AG08395 (cell line): ENCODE measurements around the gene RRP15.
A peak's percentile ranks its signal among the peaks of the same experiment; 100 is the strongest.

Experiments
- DNase-seq: peaks from one replicate; pipeline ENCODE4 v3.0.0; 2012; ENCODE audit warnings: mixed read lengths, low spot score

RRP15 gene, protein sequence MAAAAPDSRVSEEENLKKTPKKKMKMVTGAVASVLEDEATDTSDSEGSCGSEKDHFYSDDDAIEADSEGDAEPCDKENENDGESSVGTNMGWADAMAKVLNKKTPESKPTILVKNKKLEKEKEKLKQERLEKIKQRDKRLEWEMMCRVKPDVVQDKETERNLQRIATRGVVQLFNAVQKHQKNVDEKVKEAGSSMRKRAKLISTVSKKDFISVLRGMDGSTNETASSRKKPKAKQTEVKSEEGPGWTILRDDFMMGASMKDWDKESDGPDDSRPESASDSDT

DNA sequence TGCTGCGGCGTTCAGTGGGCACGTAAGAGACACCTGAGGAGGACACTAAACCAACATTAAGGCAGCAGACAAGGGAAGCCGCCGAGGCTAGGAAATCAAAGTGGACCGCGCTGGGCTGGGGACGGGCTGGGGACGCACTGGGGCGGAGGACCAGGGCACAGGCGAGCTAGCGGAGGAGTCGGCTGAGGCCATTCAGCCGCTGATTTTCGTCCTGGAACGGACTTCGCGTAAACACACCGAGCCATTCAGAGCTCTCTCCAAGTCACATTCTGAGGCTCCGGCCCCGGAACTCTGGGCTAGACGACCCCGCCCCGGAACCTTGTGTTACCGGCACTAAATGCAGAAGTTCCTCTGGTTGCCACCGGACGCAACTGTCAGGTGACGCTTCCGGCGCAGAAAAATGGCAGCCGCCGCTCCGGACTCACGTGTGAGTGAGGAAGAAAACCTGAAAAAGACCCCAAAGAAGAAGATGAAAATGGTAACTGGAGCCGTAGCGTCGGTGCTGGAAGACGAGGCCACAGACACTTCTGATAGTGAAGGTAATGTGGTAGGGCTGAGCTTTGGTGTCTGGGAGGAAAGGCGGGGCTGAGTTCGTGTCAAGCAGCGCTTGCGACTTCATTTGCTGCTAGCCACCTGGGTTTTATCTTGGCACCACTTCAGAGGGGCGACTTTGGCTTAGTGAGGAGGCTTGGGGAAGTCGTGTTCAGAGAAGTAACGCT, at the start of gene RRP15:
Gene RRP15 (plus strand): TSS at position 377 of the 719 bp plus-strand sequence. CDS start 24 bp downstream, at position 401.
- DNase-seq = peak; percentile 87

GRCh38 chr1:218242171-218242570, 42.9 kb upstream of the RRP15 start:
- no peak for DNase-seq

- DNase-seq = no peak
These were observed 37.8 kb upstream of the RRP15 start for GRCh38 chr1:218247339-218247738.

GRCh38 chr1:218249338-218250140, 35.6 kb upstream of the RRP15 start:
- DNase-seq = no peak

DNA sequence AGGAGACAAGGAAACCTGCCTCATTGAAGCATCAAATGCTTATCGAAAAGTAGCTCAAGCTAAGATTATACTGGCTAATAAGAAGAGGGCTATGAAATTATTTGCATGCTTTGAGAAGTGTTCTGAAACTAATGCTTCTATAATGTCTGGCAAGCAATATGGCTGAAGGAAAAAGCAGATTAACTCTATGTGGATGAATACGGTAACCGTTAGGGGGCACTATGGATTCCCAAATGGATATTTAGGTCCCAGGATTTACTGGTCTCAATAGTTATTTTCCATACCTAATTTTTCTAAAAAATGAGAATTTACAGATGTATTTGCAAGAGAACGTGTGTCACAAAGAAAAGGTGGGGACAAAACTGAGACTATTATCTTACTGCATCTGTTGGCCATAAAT, 34.6 kb upstream of the RRP15 start:
- DNase-seq = no peak

GRCh38 chr1:218254296-218254946, 30.7 kb upstream of the RRP15 start:
- no peak for DNase-seq

GRCh38 chr1:218255090-218255489, 30.0 kb upstream of the RRP15 start:
- DNase-seq = no peak

DNA sequence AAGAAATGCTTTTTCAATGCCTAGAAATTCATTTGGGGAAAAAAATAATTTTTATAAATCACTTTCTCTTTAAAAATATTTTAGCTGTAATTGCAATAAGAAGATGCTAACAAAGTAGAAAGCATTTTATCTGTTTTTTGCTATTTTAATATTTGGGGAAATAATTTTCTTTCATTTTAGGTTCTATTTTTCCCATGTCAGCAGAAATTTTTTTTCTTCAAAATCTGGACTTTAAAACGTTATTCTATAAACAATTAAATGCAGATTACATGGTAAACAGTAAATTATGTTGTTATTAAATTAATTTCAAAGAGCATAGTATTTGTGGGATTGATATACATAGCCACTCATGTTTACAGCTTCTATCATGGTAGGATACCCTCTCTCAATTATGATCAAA, 27.7 kb upstream of the RRP15 start:
- no peak for DNase-seq

DNA sequence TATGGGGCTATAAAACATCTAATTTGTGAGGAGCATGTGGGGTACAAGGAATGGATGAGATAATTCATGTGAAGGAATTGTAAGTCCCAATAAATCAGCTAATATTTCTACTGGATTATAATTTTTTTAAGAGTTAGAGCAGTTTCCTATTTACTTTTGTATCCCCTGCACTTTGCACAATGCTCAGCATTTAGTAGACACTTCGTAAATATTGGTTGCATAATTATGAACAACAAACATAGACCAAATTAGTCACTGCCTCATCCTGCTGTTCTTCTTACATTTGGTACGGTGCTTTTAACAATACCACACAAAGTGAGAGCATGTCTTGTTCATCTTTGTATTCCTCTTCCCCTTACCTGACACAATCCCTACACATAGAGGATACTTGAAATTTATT, 27.1 kb upstream of the RRP15 start:
- no peak for DNase-seq

- no peak for DNase-seq
These were observed 25.8 kb upstream of the RRP15 start for GRCh38 chr1:218259339-218259738.

- no peak for DNase-seq
These were observed 25.3 kb upstream of the RRP15 start for GRCh38 chr1:218259800-218260199.

DNA sequence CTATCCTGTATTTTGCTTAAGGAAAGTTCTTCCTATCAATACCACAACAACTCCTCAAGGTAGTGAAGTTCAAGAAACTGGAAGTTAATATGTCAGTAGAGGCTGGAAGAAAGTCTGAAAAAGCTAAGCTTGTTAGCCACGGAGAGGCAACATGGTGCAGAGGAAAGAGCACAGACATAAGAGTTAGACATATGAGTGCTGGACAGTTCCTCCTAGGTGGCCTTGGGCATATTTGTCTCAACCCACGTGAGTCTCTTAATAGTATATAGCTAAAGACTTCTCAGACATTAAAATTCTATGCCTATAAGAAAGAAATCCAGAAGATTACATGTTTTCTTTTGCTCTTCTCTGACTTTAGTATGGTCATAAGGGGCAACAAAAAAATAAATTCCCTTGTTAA, 22.8 kb upstream of the RRP15 start:
- no peak for DNase-seq

- peak; percentile 5 for DNase-seq
These were observed 18.7 kb upstream of the RRP15 start for GRCh38 chr1:218266356-218266755.

GRCh38 chr1:218272366-218272765, 12.7 kb upstream of the RRP15 start:
- no peak for DNase-seq

DNA sequence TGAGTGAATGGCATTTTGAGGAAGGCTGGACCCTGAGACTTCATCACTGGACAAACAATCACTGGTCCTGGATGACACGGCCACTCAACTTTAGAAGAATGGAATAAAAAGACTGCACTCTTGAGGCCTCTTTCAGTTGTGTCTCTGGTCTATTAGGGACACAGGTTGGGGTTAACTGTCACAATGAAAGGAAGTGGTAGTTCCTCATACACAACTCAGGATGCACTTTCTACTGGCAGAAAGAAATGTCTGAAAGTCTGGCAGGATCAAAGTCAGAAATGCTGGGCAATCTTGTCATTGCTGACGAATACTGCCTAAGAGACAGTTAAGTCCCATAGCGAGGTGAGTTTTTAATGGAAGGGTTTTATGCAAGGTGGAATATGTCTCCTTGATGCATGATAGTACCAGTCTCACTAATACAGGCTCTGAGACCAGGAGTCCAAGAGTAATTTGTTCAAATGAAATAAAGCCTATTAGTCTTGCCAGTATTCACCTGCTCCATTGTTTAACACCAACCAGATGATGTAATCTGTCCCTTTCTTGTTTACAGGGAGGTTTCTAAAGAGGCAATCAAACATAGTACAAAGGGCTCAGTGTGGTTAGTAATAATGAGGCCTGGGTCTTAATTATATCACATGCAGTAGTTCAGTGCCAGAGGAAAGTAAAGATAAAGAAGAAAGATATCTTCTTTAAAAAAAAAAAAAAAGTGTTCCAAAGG, 11.2 kb upstream of the RRP15 start:
- DNase-seq = no peak

DNA sequence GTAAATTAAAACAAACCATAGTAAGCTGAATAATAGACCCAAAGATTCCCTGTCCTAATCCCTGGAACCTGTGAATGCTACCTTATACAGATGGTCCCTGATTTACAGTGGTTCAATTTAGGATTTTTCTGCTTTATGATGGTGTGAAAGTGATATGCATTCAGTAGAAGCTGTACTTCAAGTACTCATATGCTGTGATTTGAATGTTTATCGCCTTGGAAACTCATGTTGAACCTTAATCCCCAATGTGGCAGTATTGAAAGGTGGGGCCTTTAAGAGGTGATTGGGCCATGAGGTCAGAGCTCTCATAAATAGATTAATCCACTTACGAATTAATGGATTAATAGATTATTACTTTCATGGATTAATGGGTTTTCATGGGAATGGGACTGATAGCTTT, 10.6 kb upstream of the RRP15 start:
- DNase-seq = no peak

GRCh38 chr1:218275823-218276222, 9.3 kb upstream of the RRP15 start:
- DNase-seq = no peak

DNA sequence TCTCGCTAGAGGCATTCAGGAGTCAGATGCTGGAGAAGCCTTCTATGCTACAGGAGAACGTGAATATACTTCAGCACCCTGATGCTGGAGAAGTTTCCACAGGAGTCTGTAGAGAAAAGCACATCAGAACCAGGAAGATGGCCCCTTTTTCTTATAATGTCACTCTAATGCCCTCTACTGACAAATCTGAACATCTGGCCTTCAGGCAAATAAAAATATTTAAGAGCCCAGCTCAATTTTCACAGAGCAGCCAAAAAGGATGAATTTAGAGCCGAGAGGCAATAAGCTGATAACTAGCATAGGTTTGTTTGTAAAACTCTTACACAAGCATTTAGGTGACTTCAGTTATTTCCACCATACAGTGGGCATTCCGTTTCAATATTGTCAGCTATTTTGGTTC, 3.8 kb upstream of the RRP15 start:
- no peak for DNase-seq

- DNase-seq = no peak
These were observed 646 bp upstream of the RRP15 start for GRCh38 chr1:218284377-218284916.

- no peak for DNase-seq
These were observed 7.4 kb downstream of the RRP15 start for GRCh38 chr1:218292515-218292914.

- DNase-seq = peak; percentile 20
These were observed 9.5 kb downstream of the RRP15 start for GRCh38 chr1:218294546-218294945.
